Panc1 (cell line): ENCODE measurements around the gene SHANK3. TPM values are rescaled to one million over a fixed set of nuclear protein-coding genes. Genes with fewer than 3 reads are reported as not detected.

ENCODE experiments used
- ATAC-seq: fragments of 200-7000 bp; cut with Tn5 transposase; 2 replicates; pipeline ENCODE4 v1.9.1; 2020; ENCODE audit warnings: mild to moderate bottlenecking, moderate library complexity
- BruUV-seq: library from RNA; stranded (reverse); fragments of 400-500 nt; replicated peaks from 2 replicates; lab custom pipeline; 2021; lab: Mats Ljungman, UMichigan
- CTCF ChIA-PET: fragments of 300-600 bp; sonication (Branson Sonifier 250); formaldehyde crosslinking; loops from one replicate; lab custom pipeline; 2022; ENCODE audit warnings: antibody characterized with exemption; lab: Charles Lee
- POLR2A ChIA-PET: fragments of 300-600 bp; sonication (Branson Sonifier 250); formaldehyde crosslinking; loops from one replicate; lab custom pipeline; 2022; ENCODE audit warnings: antibody characterized with exemption; lab: Charles Lee
- DNase-seq: peaks from one replicate; pipeline ENCODE4 v3.0.0-alpha.2; 2010; ENCODE audit warnings: low read depth, low spot score
- H3K27ac ChIP-seq: 2 replicates; pipeline ENCODE4 v1.5.1; 2011; ENCODE audit warnings: mild to moderate bottlenecking, low read length, inconsistent platforms
- H3K27me3 ChIP-seq: fragments of 200-500 bp; sonication (Bioruptor generic); 2 replicates; pipeline ENCODE4 v1.6.0; 2014; ENCODE audit warnings: low read length, inconsistent platforms; ENCODE audit not compliant: control insufficient read depth, insufficient read depth
- H3K36me3 ChIP-seq: fragments of 200-500 bp; sonication (Bioruptor generic); 2 replicates; pipeline ENCODE4 v1.5.1; 2014; ENCODE audit warnings: inconsistent platforms, mild to moderate bottlenecking, low read length, moderate library complexity; ENCODE audit not compliant: control insufficient read depth, insufficient read depth
- H3K4me1 ChIP-seq: 2 replicates; pipeline ENCODE4 v1.5.1; 2011; ENCODE audit warnings: inconsistent platforms, mild to moderate bottlenecking, low read length, moderate library complexity; ENCODE audit not compliant: control insufficient read depth, insufficient read depth
- H3K4me3 ChIP-seq, 2 experiments: 2 replicates each; pipeline ENCODE4 v1.5.1; 2011 to 2012; ENCODE audit warnings: low read depth in 2 of 2, low read length in 2 of 2, mild to moderate bottlenecking in 2 of 2, inconsistent platforms in 1 of 2, moderate library complexity in 1 of 2
- H3K9me3 ChIP-seq: fragments of 200-500 bp; sonication (Bioruptor generic); 2 replicates; pipeline ENCODE4 v1.5.1; 2014; ENCODE audit warnings: low read depth, mild to moderate bottlenecking, inconsistent platforms, low read length, moderate library complexity; ENCODE audit not compliant: control insufficient read depth, insufficient read depth
- CTCF ChIP-seq: fragments of 450-650 bp; IDR thresholded peaks from 2 replicates; pipeline ENCODE4 v1.5.1; 2017; ENCODE audit warnings: mild to moderate bottlenecking
- POLR2AphosphoS5 ChIP-seq: IDR thresholded peaks from 2 replicates; pipeline ENCODE4 v1.6.1; 2012; ENCODE audit warnings: mild to moderate bottlenecking, low read depth, low read length, moderate library complexity
- REST ChIP-seq, 2 experiments: IDR thresholded peaks; 2 replicates each; pipeline ENCODE4 v1.6.1; 2011 to 2012; ENCODE audit warnings: low read depth in 2 of 2, control low read depth in 1 of 2, low read length in 1 of 2, mild to moderate bottlenecking in 1 of 2, moderate library complexity in 1 of 2; ENCODE audit not compliant: insufficient read depth in 1 of 2
- SIN3A ChIP-seq: IDR thresholded peaks from 2 replicates; pipeline ENCODE4 v1.6.1; 2012; ENCODE audit warnings: low read depth, mild to moderate bottlenecking, low read length, moderate library complexity, borderline replicate concordance; ENCODE audit not compliant: insufficient read depth
- TCF7L2 ChIP-seq: IDR thresholded peaks from 2 replicates; pipeline ENCODE4 v1.6.1; 2011; ENCODE audit warnings: mild to moderate bottlenecking, low read depth, low read length, inconsistent platforms
- in situ Hi-C: cut with HindIII; loops from 2 replicates; pipeline ENCODE4 v1.10.0; 2016; ENCODE audit warnings: low sequenced_read_pairs, low pct_unique_long_range_greater_than_20kb
- intact Hi-C: fragments of 100-400 bp; cut with micrococcal nuclease; formaldehyde crosslinking; loops from one replicate; pipeline ENCODE4 v1.10.0; 2022; ENCODE audit not compliant: unreplicated experiment
- total RNA-seq: library from RNA; stranded (reverse); gene quantifications from one replicate; pipeline ENCODE4 v1.2.1, GENCODE V29; 2021; ENCODE audit not compliant: unreplicated experiment

SHANK3 gene
- total RNA-seq, 1 experiment from 2014 or later, result 7.6 TPM

- no peaks in the 10 kb centered on the region for H3K27me3 ChIP-seq
- H3K4me1 ChIP-seq, result no peaks in the 10 kb centered on the region
- DNase-seq (no peak), ATAC-seq (no peak)
- H3K36me3 ChIP-seq, result no peaks in the 10 kb centered on the region
- TF ChIP-seq TCF7L2 (no peak), POLR2AphosphoS5 (no peak), REST (IDR thresholded peaks at IDR 0.05; ENCODE audit: insufficient read depth in 1 of 2, low read depth in 2 of 2, low read length in 1 of 2) (no peak), SIN3A (no peak), CTCF (no peak)
- POLR2A ChIA-PET, result no interaction called here
- CTCF ChIA-PET, result no interaction called here
- in situ Hi-C loops (no loop called here), intact Hi-C loops (no loop called here)
- no peak overlapping the region for H3K4me3 ChIP-seq
- BruUV-seq, result no TSS peak
- H3K27ac ChIP-seq, result no peak overlapping the region
- no peaks in the 10 kb centered on the region for H3K9me3 ChIP-seq
Measured at GRCh38 chr22:50708474-50708873, 35.9 kb downstream of the SHANK3 start.

- TF ChIP-seq TCF7L2 (no peak), CTCF (no peak), SIN3A (no peak)
- ChIA-PET POLR2A (no interaction called here), CTCF (no interaction called here)
- Histone ChIP-seq H3K4me1 (no peaks in the 10 kb centered on the region), H3K27ac (no peak overlapping the region), H3K27me3 (no peaks in the 10 kb centered on the region), H3K4me3 (no peak overlapping the region), H3K9me3 (no peaks in the 10 kb centered on the region), H3K36me3 (no peaks in the 10 kb centered on the region)
- intact Hi-C loops (no loop called here), in situ Hi-C loops (no loop called here)
- ATAC-seq (no peak), DNase-seq (no peak)
- BruUV-seq, result no TSS peak
Measured at GRCh38 chr22:50708996-50709395, 36.4 kb downstream of the SHANK3 start.
